GM21717 (cell line): ENCODE data around the gene MTSS2.

Experiments
- ATAC-seq: cut with Tn5 transposase; IDR thresholded peaks from one replicate; pipeline ENCODE4 v1.9.1; 2021; ENCODE audit warnings: mild to moderate bottlenecking, moderate library complexity; ENCODE audit not compliant: unreplicated experiment

The MTSS2 gene

DNA sequence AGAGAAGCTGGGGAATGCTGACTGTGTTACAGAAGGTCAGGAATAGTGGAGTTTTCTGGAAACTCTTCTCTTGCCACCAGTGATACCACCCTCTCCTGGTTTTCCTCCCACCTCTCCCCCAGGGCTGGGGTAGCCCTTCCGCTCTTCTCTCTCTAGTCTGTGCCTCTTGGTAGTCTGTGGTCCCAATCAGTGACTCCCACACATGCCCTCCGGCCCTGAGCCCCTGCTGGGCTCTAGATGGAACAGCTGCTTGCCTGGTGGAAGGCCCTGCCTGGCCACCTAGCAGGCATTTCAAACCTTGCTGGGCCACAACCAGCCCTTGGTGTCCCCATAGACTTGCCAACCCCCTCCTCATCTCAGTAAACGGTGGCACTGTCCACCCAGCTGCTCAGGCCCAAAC lies 15.2 kb upstream of the MTSS2 start:
- no peak for ATAC-seq

DNA sequence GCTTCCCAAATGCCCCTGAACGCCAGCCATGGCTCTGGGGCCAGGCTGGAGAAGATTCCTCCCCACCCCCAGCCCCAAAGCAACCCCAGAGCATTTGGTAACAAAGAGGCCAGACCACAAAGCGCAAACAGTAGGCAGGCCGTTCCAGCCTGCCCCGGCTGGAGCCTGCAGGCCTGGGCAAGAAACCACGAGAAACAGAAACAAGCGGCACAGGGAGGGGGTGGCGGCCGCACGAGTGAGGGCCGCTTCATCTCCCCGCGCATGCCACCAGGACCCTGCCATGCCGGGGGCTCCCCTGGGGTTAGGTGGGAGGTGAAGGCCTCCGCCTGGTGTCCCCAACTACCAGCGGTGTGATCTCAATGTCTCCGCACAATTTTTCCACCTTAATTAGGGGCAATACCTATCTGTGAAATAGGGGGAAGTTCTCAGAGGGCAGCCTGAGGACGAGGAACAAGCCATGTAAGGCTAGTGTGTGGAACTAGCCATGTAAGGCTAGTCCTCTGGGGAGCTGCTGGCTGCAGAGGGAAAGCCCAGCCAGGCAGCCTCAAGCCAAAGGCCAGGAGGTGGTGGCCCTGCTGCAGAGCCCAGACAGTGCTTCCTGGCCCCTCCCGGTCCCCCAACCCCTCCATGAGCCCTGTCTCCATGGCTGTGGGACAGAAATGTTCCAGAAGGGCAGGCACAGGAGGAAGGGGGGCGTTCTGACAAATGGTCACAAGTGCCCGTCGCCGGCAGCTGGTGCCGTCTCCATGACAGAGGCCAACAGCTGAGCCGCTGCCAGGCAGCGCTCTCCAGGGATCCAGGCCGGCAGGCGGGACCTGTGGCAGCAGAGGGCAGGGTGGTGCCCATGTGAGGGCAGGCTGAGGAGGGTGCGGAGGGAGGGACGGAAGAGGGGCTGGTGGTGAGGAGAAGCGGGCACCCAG lies 14.5 kb upstream of the MTSS2 start:
- no peak for ATAC-seq

DNA sequence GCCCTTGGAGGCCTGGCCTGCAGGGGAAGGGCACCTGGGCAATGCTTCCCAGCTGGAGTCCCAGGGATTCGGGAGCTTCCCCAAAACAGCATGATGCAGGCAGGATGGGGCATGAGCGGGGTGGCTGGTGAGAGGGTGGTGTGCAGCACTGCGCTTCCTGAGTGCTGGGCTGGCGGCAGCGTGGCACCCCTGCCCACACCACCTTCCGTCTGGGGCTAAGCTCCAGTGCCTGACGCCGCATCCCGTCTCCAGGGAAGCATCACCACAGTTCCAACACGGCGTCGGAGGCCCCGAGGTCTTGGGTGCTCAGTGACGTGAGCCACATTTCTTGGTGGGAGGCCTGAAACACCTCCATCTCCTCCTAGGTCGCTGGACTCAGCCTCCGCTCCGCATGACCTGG lies 13.8 kb upstream of the MTSS2 start:
- no peak for ATAC-seq

DNA sequence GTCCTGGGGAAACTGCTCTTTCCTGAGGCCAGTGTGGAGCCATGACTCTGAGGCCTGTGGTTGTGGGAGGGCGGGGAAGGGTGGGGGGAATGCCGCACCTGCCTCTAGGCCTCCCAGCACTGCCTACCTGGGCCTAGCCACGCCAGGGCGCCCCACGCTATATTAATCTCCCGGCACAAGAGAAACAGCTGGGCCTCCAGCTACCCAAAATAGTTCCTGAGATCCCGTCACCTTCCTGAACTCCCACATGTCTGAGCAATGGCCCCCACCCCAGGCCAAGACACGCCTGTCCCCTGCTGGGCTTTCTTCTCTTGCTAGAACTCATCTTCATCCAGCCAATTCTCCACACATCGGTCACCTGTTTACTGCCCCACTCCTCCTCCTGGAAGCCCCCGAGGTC lies 13.0 kb upstream of the MTSS2 start:
- no peak for ATAC-seq

DNA sequence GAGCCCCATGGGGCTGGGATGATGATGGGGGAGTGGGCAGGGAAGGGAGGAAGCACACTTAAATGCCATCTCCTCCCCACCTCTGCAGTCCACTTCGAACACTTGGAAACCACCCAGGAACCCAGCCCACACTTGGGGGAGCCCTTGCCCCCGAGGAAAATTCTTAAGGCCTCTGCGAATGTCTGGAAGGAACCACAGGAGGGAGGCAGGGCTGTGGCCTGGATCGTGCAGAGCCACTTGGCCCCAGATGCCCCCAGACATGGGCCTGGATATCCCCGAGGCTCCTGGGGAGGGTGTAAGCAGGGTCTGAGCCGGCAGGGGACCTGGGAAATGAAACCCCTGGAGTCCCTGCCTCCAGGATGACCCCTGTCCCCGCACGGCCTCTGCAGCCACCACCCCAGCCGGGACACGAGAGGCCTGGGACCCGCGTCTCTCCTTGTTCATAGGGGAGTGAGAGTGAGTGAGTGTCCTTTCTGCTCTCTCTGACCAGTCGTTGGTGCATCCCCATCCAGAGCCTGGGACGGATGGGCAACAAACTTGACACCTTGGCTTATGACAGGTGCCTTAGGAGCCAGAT lies 11.8 kb upstream of the MTSS2 start:
- no peak for ATAC-seq

DNA sequence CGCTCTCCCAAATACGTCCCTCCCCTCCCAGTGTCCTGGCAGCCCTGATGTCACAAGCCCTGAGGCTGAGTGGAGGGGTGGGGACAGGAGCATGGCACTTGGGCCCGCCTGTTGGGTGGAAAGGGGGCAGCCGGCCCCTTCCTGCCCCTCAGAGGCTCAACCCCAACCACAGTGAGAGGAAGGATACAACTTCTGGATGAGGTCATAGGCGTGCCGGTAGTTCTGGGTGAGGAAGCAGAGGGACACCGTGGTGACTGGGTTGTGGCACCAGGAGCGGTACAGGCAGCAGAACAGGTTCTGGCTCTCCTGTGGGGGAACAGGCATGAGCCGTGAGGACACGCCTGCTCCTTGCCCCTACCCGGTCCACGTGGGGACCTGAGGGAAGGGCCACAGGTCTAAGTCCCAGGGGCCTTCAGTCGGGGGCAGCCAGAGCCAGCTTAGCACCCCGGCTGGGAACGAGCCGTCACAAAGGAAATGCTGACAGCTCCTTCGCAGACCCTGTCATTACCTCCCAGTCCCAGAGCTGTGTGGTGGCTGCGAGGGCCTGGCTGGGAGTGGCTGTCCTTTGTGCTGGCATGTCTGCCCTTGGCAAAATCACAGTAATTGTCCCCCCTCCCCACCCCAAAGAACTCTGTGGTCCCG lies 11.2 kb upstream of the MTSS2 start:
- no peak for ATAC-seq

DNA sequence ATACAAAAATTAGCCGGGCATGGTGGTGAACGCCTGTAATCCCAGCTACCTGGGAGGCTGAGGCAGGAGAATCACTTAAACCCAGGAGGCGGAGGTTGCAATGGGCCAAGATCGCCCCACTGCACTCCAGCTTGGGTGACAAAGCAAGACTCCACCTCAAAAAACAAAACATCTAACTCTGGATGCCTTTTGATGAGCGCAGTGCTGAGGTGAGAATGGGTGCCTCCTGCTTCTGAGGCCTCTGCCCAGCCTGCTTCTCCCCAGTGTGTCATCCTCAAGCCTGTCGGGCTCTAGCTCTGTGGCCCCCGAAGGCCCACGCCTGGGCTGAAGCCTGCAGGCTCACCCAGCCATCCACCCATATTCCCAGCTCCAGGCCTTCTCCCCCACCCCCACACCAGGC lies 10.5 kb upstream of the MTSS2 start:
- ATAC-seq = no peak

DNA sequence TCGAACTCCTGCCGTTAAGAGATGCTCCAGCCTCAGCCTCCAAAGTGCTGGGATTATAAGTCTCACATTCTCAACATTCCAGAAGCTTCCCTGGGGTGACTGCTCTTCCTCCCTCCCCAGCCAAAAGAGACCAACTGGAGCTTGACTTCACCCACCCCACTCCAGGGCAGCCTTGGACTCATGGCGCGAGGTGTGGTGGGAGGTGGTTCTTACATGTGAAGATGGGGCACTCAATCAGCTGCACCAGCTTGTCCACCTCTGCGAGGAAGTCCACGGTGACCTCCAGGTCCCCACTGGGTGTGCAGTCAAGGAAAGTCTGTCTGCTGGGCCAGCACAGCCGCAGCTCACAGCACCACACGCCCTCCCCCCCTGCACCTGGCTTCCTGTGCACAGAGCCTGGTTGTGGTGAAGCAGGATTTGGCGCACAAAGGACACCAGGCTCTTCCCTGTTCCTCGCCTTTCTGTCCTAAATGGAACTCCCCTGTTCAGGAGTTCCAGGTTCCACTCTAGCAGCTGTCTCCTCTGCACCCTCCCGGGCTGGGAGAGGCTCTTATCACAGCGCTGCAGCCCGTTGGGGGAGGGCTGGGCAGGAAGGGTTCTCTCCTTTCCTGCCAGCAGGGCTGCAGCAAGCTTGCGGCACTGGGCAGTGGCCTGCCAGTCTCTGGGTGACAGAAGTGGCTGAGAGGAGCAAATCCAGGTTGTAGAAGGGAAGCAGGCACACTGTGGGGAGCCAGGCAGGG lies 9.6 kb upstream of the MTSS2 start:
- no peak for ATAC-seq

DNA sequence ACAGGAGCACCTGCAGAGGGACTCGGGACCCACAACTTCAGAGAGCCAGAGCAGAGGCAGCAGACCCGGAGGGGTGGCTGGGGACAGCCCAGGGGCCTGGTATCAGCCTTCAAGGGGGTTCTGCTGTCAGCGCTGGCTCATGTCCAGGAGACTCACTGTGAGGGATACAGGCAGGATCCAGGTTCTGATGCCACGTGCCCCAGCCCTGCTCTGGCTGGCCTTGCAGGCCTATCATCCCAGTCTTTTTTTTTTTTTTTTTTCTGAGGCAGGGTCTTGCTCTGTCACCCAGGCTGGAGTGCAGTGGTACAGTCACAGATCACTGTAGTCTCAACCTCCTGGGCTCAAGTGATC lies 9.0 kb upstream of the MTSS2 start:
- ATAC-seq = no peak

DNA sequence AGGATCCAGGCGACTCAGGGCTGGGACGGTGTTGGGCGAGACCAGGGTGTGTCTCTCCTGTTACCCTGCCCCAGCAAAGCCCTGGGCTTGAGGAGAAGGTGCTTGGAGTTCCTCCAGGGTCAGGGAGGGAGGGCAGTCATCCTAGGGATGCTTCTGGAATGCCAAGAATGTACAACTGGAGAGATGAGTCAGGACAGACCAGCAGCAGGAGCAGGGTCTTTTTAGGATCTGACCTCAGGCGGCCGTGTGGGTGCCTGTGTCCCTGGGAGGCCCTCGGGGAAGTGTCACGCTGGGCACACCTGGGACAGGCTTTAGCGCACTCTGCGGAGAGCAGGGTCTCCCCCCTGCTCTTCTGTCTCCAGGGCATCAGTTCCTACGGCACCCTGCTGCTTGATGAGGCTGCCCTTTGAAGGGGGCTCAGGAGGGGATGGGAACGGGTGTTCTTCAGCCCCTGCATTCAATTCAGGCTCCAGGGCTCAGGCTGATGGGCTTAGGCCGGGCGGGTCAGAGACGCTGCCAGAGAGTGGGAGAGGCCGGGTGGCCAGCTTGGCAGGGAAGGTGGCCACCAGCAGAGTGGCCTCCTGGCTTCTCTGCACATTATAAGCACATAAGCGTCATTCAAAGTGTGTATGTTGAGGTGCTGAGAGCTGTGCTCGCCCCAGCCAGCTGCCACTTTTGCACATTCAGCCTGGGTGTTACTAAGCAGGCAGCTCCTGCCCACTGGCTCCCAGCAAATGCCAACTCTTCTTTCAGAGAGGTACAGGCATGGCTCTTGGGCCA lies 8.4 kb upstream of the MTSS2 start:
- no peak for ATAC-seq

DNA sequence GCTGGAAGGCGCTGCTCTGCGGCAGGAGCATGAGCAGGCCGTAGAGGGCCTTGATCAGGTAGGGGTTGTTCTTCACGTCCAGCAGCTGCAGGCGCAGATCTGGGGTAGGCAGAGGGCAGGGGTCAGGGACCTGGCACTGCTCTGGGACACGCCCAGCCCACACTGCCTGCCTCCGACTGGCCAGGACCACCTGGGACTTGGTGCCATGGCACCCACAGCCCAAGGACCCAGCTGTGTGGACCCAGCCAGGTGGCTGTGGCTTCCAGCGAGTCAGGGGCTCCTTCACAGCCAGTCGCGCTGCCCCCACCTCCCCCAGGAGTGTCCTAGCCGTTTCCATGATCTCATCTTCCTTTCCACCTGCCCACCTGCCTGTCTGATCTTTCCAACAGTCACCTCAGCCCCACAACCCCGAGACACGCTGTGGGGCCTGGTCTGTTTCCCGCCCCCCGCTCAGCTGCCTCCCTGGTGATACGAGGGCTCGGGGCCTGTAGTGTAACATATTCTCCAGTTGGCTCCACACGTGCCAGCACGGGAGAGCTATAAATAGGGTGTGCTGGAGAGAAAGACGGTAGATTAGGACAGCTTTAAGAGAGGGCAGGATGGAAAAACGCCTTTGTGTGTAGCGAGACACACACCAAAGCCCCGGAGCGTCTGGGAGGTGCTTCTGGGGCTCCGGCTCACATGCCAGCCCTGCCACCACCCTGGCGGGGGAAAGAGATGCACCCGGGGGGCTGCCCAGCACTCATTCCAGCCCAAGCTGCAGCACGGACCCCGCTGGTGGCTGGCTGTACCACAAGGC lies 7.2 kb upstream of the MTSS2 start:
- ATAC-seq = no peak

DNA sequence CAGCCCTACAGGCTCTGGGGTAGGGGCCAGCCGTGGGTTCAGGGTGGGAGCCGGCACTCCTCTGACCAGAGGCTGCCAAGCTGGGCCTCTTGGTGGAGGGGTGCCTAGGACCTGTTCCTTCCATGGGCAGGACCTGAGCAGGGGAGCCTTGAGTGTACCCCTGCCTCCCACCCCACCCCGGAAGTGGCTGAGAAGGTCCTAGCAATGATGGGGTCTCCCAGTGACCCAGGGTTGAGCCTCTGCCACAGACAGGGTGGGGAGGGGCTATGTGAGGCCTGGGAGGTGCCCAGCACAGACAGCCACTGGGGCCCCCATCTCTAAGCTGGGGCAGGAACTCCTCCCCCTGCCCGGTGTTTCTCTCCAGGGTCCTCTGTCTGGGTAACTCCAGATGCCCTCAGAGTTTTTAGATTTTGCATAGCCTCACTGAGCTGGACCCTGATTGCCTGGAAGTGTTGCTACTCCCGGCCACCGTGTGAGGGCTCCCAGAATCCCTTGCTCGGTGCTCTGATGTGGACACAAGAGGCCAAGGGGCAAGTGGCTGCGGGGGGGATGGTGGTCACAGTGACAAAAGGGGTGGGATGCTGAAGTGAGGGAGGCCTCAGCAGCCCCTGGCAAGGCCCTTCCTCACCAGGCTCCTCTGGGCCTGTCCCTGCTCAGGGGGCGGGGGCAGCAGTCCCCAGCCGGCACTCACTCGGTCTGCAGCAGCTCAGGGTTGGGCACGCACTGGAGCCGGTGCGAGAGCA lies 6.4 kb upstream of the MTSS2 start:
- no peak for ATAC-seq

DNA sequence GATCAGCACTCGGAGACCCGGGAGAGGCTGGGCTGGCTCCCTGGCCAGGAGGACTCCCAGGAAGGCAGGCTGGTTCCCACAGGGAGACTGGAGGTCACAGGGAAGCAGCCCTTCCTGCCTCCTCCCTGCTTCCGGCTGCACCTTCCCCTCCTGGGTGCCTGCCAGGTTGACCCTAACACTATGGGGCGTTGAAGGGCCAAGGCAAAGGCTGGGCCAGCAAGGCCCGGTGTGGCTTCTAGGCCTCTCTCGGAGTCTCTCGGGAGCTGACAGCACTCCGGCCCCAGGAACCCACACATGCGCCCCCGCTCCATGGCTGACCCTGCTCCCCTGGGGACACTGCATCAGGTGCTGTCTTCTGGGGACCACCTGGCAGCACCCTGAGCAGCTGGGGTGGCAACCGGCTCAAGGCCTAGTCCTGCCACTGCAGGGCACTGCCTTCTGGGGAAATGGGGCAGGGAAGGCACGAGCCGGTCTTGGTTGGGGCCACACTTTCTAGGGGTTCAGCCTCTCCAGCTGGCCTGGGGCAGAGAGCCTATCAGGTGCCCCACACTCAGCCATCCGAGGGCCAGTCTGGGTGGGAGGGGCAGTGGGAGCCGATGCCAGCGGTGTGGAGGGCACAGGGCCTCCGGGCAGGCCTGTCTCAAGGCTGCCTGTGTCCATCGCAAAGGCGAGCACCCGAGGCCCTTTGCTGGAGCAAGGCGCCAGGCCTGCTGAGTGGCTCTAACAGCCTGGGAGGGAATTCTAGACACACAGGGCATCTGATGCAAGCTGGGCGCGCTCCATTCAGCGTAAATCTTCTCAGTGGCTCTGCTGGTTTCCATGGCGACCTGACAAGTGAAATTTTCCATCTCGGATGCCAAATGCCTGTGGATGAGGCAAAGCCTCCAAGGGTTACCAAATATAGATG lies 5.6 kb upstream of the MTSS2 start:
- ATAC-seq = no peak

DNA sequence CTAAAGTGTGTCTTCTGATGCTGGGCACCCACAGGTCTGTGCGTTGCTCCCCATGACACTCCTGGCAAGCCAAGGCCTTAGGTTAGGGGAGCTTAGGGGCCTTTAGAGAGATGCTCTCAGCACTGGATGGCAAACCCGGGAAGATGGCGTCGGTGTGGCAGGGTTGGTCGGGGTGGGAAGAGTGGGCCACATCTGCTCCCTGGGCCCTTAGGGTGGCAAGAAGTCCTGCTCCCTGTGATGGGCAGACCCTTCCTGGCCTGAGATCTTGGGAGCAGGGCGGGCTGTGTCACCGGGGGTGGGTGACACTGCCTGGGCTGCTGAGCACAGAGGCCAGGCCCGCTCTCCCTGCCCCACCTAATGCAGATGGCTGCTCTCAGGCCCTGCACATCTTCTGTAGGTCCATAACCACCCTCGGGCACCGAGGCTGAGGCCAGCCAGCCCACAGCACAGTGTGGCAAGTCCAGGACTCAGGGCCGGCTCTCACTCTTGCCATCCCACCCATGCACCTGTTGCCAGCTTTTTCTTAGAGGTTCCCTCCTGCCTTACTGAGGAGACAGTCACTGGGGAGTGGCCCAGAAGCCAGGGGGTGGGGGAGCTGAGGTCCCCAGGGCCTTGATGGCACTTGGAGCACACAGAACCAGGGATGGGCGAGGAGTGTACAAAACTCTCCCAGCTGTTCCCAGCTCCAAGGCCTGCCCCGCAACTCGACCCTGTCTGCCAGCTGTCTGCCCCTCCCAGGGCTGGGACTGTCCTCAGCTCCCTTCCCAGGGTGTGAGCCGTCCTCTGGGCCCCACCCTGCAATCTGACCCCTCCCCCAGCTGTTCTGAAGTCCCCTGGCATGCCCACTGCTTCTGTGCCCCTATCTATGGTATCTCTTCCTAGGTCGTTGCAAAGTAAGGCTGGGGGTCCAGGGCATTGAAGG lies 4.4 kb upstream of the MTSS2 start:
- ATAC-seq = no peak

DNA sequence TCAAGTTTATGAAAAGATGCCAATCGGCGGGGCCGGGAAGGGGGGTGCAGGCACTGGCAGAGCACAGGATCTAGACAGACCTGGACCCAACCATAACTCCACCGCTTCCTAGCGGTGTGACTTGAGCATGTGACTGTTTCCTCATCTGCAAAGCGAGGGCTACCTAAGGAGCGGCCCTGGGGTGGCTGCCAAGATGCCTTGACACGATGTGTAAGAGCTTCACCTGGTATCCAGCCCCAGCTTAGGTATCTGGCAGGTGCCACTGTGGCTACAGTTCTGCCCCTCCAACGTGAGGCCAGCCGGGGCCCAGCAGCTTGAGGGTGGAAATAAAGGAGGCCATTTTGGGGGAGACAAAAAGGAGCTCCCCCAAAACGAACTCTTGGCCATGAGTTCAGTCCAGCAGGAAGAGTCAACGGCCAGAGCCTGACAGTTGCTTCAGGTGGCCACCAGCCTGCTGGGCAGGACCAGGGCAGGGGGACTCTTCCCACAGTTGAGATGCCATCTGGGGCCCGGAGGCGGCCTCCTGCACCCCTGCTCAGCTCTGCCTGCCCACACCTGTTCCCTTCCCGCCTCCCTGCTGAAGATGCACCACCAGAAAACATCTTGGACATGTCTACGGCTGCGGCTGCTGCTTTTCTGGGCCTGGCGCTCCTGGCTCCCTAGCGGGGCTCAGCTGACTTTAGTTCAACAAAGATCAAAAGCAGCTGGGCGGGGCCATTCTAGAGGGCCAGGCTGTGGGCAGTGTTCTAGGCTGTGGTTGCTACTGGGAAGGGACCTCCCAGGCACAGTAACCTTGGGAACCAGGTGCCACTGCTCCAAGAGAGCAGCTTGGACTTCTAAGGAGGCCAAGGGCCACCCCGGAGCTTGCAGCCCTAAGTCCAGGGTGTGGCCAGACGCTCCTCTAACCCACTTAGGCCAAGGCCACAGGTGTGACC lies 3.4 kb upstream of the MTSS2 start:
- ATAC-seq = no peak

DNA sequence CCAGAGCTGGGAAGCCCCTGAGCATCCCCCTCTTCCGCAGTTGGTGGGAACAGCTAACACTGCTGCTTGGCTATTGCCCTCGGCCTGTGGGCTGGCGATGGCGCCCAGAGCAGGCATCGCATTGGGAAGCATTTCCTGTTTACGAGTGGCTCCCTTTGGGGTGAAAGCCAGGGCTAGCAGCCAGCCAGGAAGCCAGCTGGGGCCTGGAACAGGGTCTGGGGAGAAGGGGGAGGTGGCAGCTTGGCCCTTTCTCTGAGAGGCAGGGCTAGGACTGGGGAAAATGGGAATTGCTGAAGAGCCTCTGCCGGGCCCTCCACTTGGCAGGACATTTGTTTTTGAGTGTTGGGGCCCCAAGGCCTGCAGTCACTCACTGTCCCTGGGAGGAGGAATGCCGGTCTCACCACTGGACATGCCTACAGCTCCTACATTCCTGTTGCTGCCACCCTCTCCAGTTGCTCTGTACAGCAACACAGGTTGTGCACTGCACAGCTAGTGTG lies 2.4 kb upstream of the MTSS2 start:
- ATAC-seq = no peak
